ENCODE measurements around the gene WDR7. TPM values are rescaled to one million over a fixed set of nuclear protein-coding genes. Genes with fewer than 3 reads are reported as not detected.

Gene WDR7
- total RNA-seq, 1 experiment from 2014 or later = 11.5 TPM

DNA sequence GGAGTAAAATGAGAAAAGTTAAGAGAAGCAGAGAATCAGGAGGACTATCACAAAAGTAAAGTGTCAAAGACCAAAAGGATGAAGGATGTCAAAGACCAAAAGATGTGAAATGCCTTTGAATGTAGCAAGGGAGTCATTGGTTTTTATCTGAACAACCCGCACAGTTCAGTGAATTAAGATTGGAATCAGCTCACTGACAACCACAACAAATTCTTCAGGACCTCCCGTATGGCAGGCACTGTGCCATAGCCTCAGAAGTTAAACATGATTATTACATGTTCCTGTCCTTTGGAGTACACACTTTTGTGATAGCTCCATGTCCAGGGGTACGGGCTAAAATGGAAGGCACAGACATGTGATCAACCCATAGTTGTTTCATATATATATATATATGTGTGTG lies 7.8 kb upstream of the WDR7 start (continued):
- TF ChIP-seq SRF (IDR thresholded peaks at IDR 0.05; ENCODE audit: low read depth) = no peak
- TF ChIP-seq CEBPB (IDR thresholded peaks at IDR 0.05; ENCODE audit: low read depth) = no peak

DNA sequence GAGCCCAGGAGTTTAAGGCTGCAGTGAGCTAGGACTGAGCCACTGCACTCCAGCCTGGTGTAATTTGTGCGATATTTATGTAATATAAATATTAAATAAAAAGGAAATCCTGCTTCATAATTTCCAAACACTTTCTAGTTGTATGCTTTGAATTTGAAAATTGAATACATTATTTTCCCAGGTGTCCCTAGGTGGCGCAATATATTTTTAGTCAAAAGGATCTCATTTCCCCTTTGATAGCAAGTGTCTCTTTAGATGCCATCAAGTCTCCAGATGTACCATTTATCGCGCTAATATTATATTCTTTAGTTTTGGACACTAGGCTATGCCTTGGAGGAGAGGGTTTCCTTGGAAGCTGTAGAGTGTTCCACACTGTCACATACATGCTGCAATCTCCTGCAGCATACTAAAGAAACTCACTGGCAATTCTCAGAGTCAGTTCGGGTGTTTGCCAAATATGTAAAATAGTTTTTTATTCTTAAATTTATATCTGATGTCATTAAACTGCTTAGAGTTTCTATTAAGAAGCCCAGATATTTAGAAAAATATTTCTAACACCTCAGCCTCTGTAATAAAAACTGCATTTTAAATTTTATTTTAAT lies 5.6 kb upstream of the WDR7 start:
- H3K9ac ChIP-seq (ENCODE audit: low read length) = no peak overlapping the region
- H3K27me3 ChIP-seq (ENCODE audit: insufficient read depth, low read length) = no peaks in the 10 kb centered on the region
- POLR2A ChIA-PET = no interaction called here
- intact Hi-C loops (cut with micrococcal nuclease) = no loop called here
- BruUV-seq (replicated peaks) = no TSS peak
- CTCF ChIA-PET = interaction anchor here (1.1 kb wide), 1 partner anchor 58 kb away, joined by 3 read pairs; no protein-coding TSS in a partner anchor
- DNase-seq (ENCODE audit: low read depth, low spot score) = peak; percentile 26
- H2AFZ ChIP-seq (ENCODE audit: low read depth, low read length, poor library complexity, severe bottlenecking) = no peak overlapping the region
- H3K9me2 ChIP-seq (ENCODE audit: insufficient read depth) = no peaks in the 10 kb centered on the region
- H3K27ac ChIP-seq (ENCODE audit: low read depth, low read length) = no peak overlapping the region
- peaks cover 0 to 16% of the 10 kb centered on the region in 2 experiments; a peak in 2 of 4 replicates for H3K4me1 ChIP-seq (ENCODE audit: control insufficient read depth in 1 of 2, insufficient read depth in 2 of 2, low read length in 2 of 2)
- ATAC-seq = peak; percentile 69
- no peaks in the 10 kb centered on the region for H3K9me3 ChIP-seq (ENCODE audit: control insufficient read depth in 1 of 2, insufficient read depth in 1 of 2, low read depth in 1 of 2, low read length in 2 of 2)
- no peak overlapping the region for H3K4me2 ChIP-seq (ENCODE audit: low read length)
- H3K79me2 ChIP-seq (ENCODE audit: insufficient read depth, low read length) = no peaks in the 10 kb centered on the region
- TF ChIP-seq EZH2 (IDR thresholded peaks at IDR 0.05) = no peak
- TF ChIP-seq, protein P1, sequence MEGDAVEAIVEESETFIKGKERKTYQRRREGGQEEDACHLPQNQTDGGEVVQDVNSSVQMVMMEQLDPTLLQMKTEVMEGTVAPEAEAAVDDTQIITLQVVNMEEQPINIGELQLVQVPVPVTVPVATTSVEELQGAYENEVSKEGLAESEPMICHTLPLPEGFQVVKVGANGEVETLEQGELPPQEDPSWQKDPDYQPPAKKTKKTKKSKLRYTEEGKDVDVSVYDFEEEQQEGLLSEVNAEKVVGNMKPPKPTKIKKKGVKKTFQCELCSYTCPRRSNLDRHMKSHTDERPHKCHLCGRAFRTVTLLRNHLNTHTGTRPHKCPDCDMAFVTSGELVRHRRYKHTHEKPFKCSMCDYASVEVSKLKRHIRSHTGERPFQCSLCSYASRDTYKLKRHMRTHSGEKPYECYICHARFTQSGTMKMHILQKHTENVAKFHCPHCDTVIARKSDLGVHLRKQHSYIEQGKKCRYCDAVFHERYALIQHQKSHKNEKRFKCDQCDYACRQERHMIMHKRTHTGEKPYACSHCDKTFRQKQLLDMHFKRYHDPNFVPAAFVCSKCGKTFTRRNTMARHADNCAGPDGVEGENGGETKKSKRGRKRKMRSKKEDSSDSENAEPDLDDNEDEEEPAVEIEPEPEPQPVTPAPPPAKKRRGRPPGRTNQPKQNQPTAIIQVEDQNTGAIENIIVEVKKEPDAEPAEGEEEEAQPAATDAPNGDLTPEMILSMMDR (IDR thresholded peaks at IDR 0.05 in 2 of 3, conservative IDR thresholded peaks at IDR 0.05 in 1 of 3; ENCODE audit: borderline replicate concordance in 1 of 3, insufficient read depth in 1 of 3, low read depth in 2 of 3, low read length in 2 of 3) = peak in 2 of 3 experiments; percentile 45 to 66; a peak in 4 of 6 replicates
- TF ChIP-seq RAD21 (IDR thresholded peaks at IDR 0.05; ENCODE audit: low read depth) = peak; percentile 19; the same call in 1 of the 2 replicates
- H3K36me3 ChIP-seq (ENCODE audit: control insufficient read depth in 1 of 2, insufficient read depth in 2 of 2, low read length in 2 of 2) = no peaks in the 10 kb centered on the region
- no peak overlapping the region for H3K4me3 ChIP-seq (replicated peaks in 1 of 2; ENCODE audit: low read depth in 1 of 2, low read length in 2 of 2)
- no peaks in the 10 kb centered on the region for H4K20me1 ChIP-seq (ENCODE audit: insufficient read depth)
- RAD21 ChIA-PET (ENCODE audit: low non-redundant PET in 1 of 2, low total read pairs in 2 of 2, uncharacterized antibody in 2 of 2, unreplicated experiment in 2 of 2) = no interaction called here

DNA sequence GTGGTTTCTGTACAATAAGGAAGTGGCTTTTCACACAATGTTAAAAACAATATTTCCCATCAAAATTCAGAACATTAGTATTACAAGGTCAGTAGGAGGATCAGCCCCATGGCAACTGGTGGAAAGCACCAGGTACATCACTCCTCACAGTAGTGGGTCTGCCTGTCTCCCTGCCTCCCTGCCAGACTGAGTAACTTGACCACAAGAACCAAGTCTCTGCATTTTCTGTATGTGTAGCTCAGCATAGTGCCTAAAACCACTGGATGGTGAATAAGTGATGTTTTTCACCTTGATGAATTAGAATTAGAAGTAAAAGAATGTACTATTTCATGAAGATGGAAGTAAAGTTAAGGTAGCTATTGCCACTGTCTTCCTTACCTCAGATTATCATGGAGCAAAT lies 4.1 kb upstream of the WDR7 start:
- Histone ChIP-seq H3K79me2 (ENCODE audit: insufficient read depth, low read length) (peaks cover 5% of the 10 kb centered on the region; the same call in 1 of the 2 replicates), H3K27me3 (ENCODE audit: insufficient read depth, low read length) (no peaks in the 10 kb centered on the region), H3K9me3 (ENCODE audit: control insufficient read depth in 1 of 2, insufficient read depth in 1 of 2, low read depth in 1 of 2, low read length in 2 of 2) (no peaks in the 10 kb centered on the region), H3K9ac (ENCODE audit: low read length) (no peak overlapping the region), H3K27ac (ENCODE audit: low read depth, low read length) (no peak overlapping the region), H3K36me3 (ENCODE audit: control insufficient read depth in 1 of 2, insufficient read depth in 2 of 2, low read length in 2 of 2) (no peaks in the 10 kb centered on the region), H3K4me2 (ENCODE audit: low read length) (no peak overlapping the region), H2AFZ (ENCODE audit: low read depth, low read length, poor library complexity, severe bottlenecking) (no peak overlapping the region), H4K20me1 (ENCODE audit: insufficient read depth) (no peaks in the 10 kb centered on the region), H3K9me2 (ENCODE audit: insufficient read depth) (no peaks in the 10 kb centered on the region), H3K4me1 (ENCODE audit: control insufficient read depth in 1 of 2, insufficient read depth in 2 of 2, low read length in 2 of 2) (peaks cover 0 to 17% of the 10 kb centered on the region in 2 experiments; a peak in 3 of 4 replicates), H3K4me3 (replicated peaks in 1 of 2; ENCODE audit: low read depth in 1 of 2, low read length in 2 of 2) (no peak overlapping the region)
- ATAC-seq (no peak), DNase-seq (ENCODE audit: low read depth, low spot score) (no peak)
- BruUV-seq (replicated peaks) = no TSS peak
- ChIA-PET POLR2A (no interaction called here), CTCF (no interaction called here), RAD21 (ENCODE audit: low non-redundant PET in 1 of 2, low total read pairs in 2 of 2, uncharacterized antibody in 2 of 2, unreplicated experiment in 2 of 2) (no interaction called here)
- intact Hi-C loops (cut with micrococcal nuclease) = no loop called here
- TF ChIP-seq RAD21 (IDR thresholded peaks at IDR 0.05; ENCODE audit: low read depth) (no peak), ELF1 (IDR thresholded peaks at IDR 0.05; ENCODE audit: borderline replicate concordance, low read depth) (no peak), SIN3A (IDR thresholded peaks at IDR 0.05; ENCODE audit: low read depth) (no peak), ZNF274 (IDR thresholded peaks at IDR 0.05; ENCODE audit: low read depth, low read length) (no peak), CBX3 (IDR thresholded peaks at IDR 0.05; ENCODE audit: low read depth) (no peak), TCF7L2 (IDR thresholded peaks at IDR 0.05; ENCODE audit: borderline replicate concordance, extremely low read depth, insufficient read depth, insufficient read length) (no peak), POLR2A (IDR thresholded peaks at IDR 0.05; ENCODE audit: borderline replicate concordance, extremely low read depth, insufficient read depth, insufficient read length) (no peak), SP1 (IDR thresholded peaks at IDR 0.05; ENCODE audit: low read depth) (no peak), EGR1 (IDR thresholded peaks at IDR 0.05; ENCODE audit: low read depth) (no peak)
- TF ChIP-seq, protein P1 (IDR thresholded peaks at IDR 0.05 in 2 of 3, conservative IDR thresholded peaks at IDR 0.05 in 1 of 3; ENCODE audit: borderline replicate concordance in 1 of 3, insufficient read depth in 1 of 3, low read depth in 2 of 3, low read length in 2 of 3) = no peak
